GM13977 (cell line): ENCODE measurements around the gene FCRLA.
"Not testable (repeated sequence)": the region's sequence is repeated elsewhere in the genome, so short reads cannot be mapped to it uniquely, and the experiment has no call there.

ENCODE experiments used
- DNase-seq: peaks from one replicate; pipeline ENCODE4 v3.0.0; 2012; ENCODE audit warnings: low spot score
- CTCF ChIP-seq: IDR thresholded peaks from 2 replicates; pipeline ENCODE4 v1.5.1; 2012; ENCODE audit warnings: mild to moderate bottlenecking, control low read depth; ENCODE audit not compliant: insufficient read depth; ENCODE audit errors: extremely low read depth, missing control alignments
- in situ Hi-C: fragments of 300-500 bp; cut with MboI; formaldehyde crosslinking; loops from one replicate; pipeline ENCODE4 v1.12.0; 2022; ENCODE audit warnings: low sequenced_read_pairs, low pct_unique_long_range_greater_than_20kb, mixed read lengths, inconsistent platforms; ENCODE audit not compliant: unreplicated experiment

The FCRLA gene

GRCh38 chr1:161676441-161676840 lies 30.6 kb upstream of the FCRLA start:
- no peak for DNase-seq
- TF ChIP-seq CTCF = no peak
- in situ Hi-C loops = no loop called here

GRCh38 chr1:161676958-161677689 lies 29.9 kb upstream of the FCRLA start:
- in situ Hi-C loops = no loop called here
- DNase-seq = no peak
- TF ChIP-seq CTCF = no peak

- in situ Hi-C loops = no loop called here
- no peak for TF ChIP-seq CTCF
- no peak for DNase-seq
These were observed 28.5 kb upstream of the FCRLA start for GRCh38 chr1:161678500-161678899.

GRCh38 chr1:161681879-161682278 lies 25.1 kb upstream of the FCRLA start:
- DNase-seq = no peak
- TF ChIP-seq CTCF = no peak
- in situ Hi-C loops = no loop called here

GRCh38 chr1:161688946-161689345 lies 18.1 kb upstream of the FCRLA start:
- in situ Hi-C loops = no loop called here
- no peak for TF ChIP-seq CTCF
- DNase-seq = no peak

GRCh38 chr1:161691846-161692245 lies 15.2 kb upstream of the FCRLA start:
- in situ Hi-C loops = no loop called here
- TF ChIP-seq CTCF = no peak
- DNase-seq = no peak

GRCh38 chr1:161693020-161693712 lies 13.9 kb upstream of the FCRLA start:
- DNase-seq, in situ Hi-C loops: not testable (repeated sequence)

- DNase-seq, in situ Hi-C loops: not testable (repeated sequence)
These were observed 8.7 kb upstream of the FCRLA start for GRCh38 chr1:161698302-161698701.
